Measurements from ENCODE around the gene LASP1. TPM values are rescaled to one million over a fixed set of nuclear protein-coding genes. Genes with fewer than 3 reads are reported as not detected.

Gene LASP1
- total and polyA plus RNA-seq, 2 of the 8 experiments (the other 6 are each of a cell fraction or from before 2014, with no cell fraction given), result 114 to 180 TPM

GRCh38 chr17:38869526-38870258, at the start of gene LASP1 (continued):
- TF ChIP-seq CTBP2 (IDR thresholded peaks at IDR 0.05; ENCODE audit: borderline replicate concordance, insufficient read depth, insufficient read length, low read length) (peak; percentile 16), MAX (IDR thresholded peaks at IDR 0.05) (no peak), SP4 (IDR thresholded peaks at IDR 0.05; ENCODE audit: low read length) (peak; percentile 56; the same call in 1 of the 2 replicates), SUZ12 (IDR thresholded peaks at IDR 0.05; ENCODE audit: low read length) (no peak), POLR2A (IDR thresholded peaks at IDR 0.05; ENCODE audit: control extremely low read depth in 1 of 2, low read depth in 2 of 2, low read length in 2 of 2) (peak; percentile 76 to 81), SIN3A (conservative IDR thresholded peaks at IDR 0.05 in 1 of 2, IDR thresholded peaks at IDR 0.05 in 1 of 2; ENCODE audit: low read depth in 1 of 2, low read length in 2 of 2) (peak; percentile 37 to 75; a peak in 1 of 4 replicates), KDM4A (IDR thresholded peaks at IDR 0.05; ENCODE audit: low read depth, low read length, severe bottlenecking) (peak; percentile 47), YY1 (IDR thresholded peaks at IDR 0.05; ENCODE audit: low read depth, low read length) (no peak), TAF7 (optimal IDR thresholded peaks at IDR 0.05; ENCODE audit: borderline replicate concordance, low read depth, low read length) (peak; percentile 60)

All from H1 (cell line).